Activated T-cell treated with anti-CD3 and anti-CD28 coated beads, Interleukin-2, amount 50 U/mL, for 72 hours (primary cell): ENCODE measurements around the gene SMCO1. TPM values are rescaled to one million over a fixed set of nuclear protein-coding genes. Genes with fewer than 3 reads are reported as not detected.
"Not testable (repeated sequence)": the region's sequence is repeated elsewhere in the genome, so short reads cannot be mapped to it uniquely, and the experiment has no call there.

Source experiments
- ATAC-seq, 2 donors: fragments of 150-1000 bp; cut with Tn5 transposase; replicated peaks in 1 of 2; 2 replicates each; pipeline ENCODE4 v1.10.0; 2021; ENCODE audit warnings: moderate library complexity in 2 of 2, mild to moderate bottlenecking in 1 of 2
- DNase-seq, 2 donors: peaks; one replicate each; pipeline ENCODE4 v3.0.0; 2021 to 2022; ENCODE audit warnings: mixed read lengths in 1 of 2
- H3K27ac Mint-ChIP-seq: one replicate; pipeline ENCODE4 v1.8.0; 2022; ENCODE audit warnings: mild to moderate bottlenecking, moderate library complexity, mixed read lengths
- H3K27me3 Mint-ChIP-seq: one replicate; pipeline ENCODE4 v1.8.0; 2022; ENCODE audit warnings: low read depth, mixed read lengths
- H3K36me3 Mint-ChIP-seq, 2 donors: one replicate each; pipeline ENCODE4 v1.8.0; 2022; ENCODE audit warnings: mixed read lengths in 2 of 2, mild to moderate bottlenecking in 1 of 2; ENCODE audit not compliant: insufficient read depth in 2 of 2
- H3K4me1 Mint-ChIP-seq: one replicate; pipeline ENCODE4 v1.8.0; 2022; ENCODE audit warnings: low read depth, mixed read lengths
- H3K4me3 Mint-ChIP-seq, 2 donors: one replicate each; pipeline ENCODE4 v1.8.0; 2022; ENCODE audit warnings: mild to moderate bottlenecking in 2 of 2, mixed read lengths in 2 of 2, moderate library complexity in 2 of 2
- H3K9me3 Mint-ChIP-seq, 2 donors: one replicate each; pipeline ENCODE4 v1.8.0; 2022; ENCODE audit warnings: mixed read lengths in 2 of 2
- total RNA-seq, 2 donors: library from RNA; stranded (reverse); gene quantifications; one replicate each; pipeline ENCODE4 v1.2.3, GENCODE V29; 2022

SMCO1 gene
- total RNA-seq = not detected

- peaks cover 7% of the 10 kb centered on the region for H3K27me3 Mint-ChIP-seq
- no peak within 1 kb of the TSS for H3K27ac Mint-ChIP-seq
Measured at GRCh38 chr3:196514913-196515621, at the start of gene SMCO1. Gene SMCO1 (minus strand): TSS chr3:196515346. CDS start chr3:196515209, 137 bp downstream.

GRCh38 chr3:196563721-196564225 lies 48.6 kb upstream of the SMCO1 start:
- peaks cover 52% of the 10 kb centered on the region for H3K4me1 Mint-ChIP-seq
- peak overlapping the region; percentile 53 to 77 for H3K4me3 Mint-ChIP-seq
- DNase-seq (peak in 1 of 2 donors; percentile 31), ATAC-seq (peak in 1 of 2 donors; percentile 8)
- no peaks in the 10 kb centered on the region for H3K9me3 Mint-ChIP-seq
- H3K27ac Mint-ChIP-seq = peak overlapping the region; percentile 88
- H3K27me3 Mint-ChIP-seq = no peaks in the 10 kb centered on the region
- H3K36me3 Mint-ChIP-seq = peaks cover 0 to 7% of the 10 kb centered on the region in 2 donors

More at GRCh38 chr3:196514913-196515621, at the start of gene SMCO1:
- Mint-ChIP-seq H3K9me3 (peaks cover 2 to 7% of the 10 kb centered on the region in 2 donors), H3K4me1 (no peaks in the 10 kb centered on the region), H3K4me3 (no peak within 1 kb of the TSS), H3K36me3 (peaks cover 6 to 25% of the 10 kb centered on the region in 2 donors)
- ATAC-seq = no peak
- no peak for DNase-seq

- peak overlapping the region; percentile 11 for H3K27ac Mint-ChIP-seq
- no peak for DNase-seq
Measured at GRCh38 chr3:196559826-196560225, 44.7 kb upstream of the SMCO1 start.

GRCh38 chr3:196558476-196558875 lies 43.3 kb upstream of the SMCO1 start:
- H3K36me3 Mint-ChIP-seq = peaks cover 0 to 8% of the 10 kb centered on the region in 2 donors
- no peaks in the 10 kb centered on the region for H3K27me3 Mint-ChIP-seq
- no peak overlapping the region for H3K27ac Mint-ChIP-seq
- DNase-seq = no peak
- H3K9me3 Mint-ChIP-seq = no peaks in the 10 kb centered on the region
- H3K4me3 Mint-ChIP-seq = no peak overlapping the region
- no peak for ATAC-seq
- peaks cover 21% of the 10 kb centered on the region for H3K4me1 Mint-ChIP-seq

More at GRCh38 chr3:196559826-196560225, 44.7 kb upstream of the SMCO1 start:
- Mint-ChIP-seq H3K4me3 (no peak overlapping the region), H3K27me3 (no peaks in the 10 kb centered on the region), H3K36me3 (peaks cover 0 to 8% of the 10 kb centered on the region in 2 donors), H3K4me1 (peaks cover 34% of the 10 kb centered on the region), H3K9me3 (no peaks in the 10 kb centered on the region)
- no peak for ATAC-seq

GRCh38 chr3:196557236-196557635 lies 42.1 kb upstream of the SMCO1 start:
- peaks cover 14% of the 10 kb centered on the region for H3K4me1 Mint-ChIP-seq
- ATAC-seq (no peak), DNase-seq (no peak)
- no peak overlapping the region for H3K4me3 Mint-ChIP-seq
- H3K36me3 Mint-ChIP-seq = peaks cover 0 to 5% of the 10 kb centered on the region in 2 donors
- H3K27me3 Mint-ChIP-seq = no peaks in the 10 kb centered on the region
- no peaks in the 10 kb centered on the region for H3K9me3 Mint-ChIP-seq
- H3K27ac Mint-ChIP-seq = no peak overlapping the region

GRCh38 chr3:196555295-196555694 lies 40.1 kb upstream of the SMCO1 start:
- Mint-ChIP-seq H3K4me1 (peaks cover 10% of the 10 kb centered on the region), H3K27me3 (no peaks in the 10 kb centered on the region), H3K9me3 (peaks cover under 1 to 1% of the 10 kb centered on the region in 2 donors), H3K4me3 (no peak overlapping the region), H3K27ac (no peak overlapping the region), H3K36me3 (peaks cover 1 to 11% of the 10 kb centered on the region in 2 donors)
- no peak for ATAC-seq
- DNase-seq = no peak

GRCh38 chr3:196554205-196554604 lies 39.1 kb upstream of the SMCO1 start:
- Mint-ChIP-seq H3K4me3 (no peak overlapping the region), H3K27ac (peak overlapping the region; percentile 13), H3K4me1 (peaks cover 4% of the 10 kb centered on the region), H3K36me3 (peaks cover 5 to 17% of the 10 kb centered on the region in 2 donors), H3K27me3 (no peaks in the 10 kb centered on the region), H3K9me3 (peaks cover 4 to 6% of the 10 kb centered on the region in 2 donors)
- ATAC-seq (no peak), DNase-seq (no peak)

GRCh38 chr3:196553551-196553950 lies 38.4 kb upstream of the SMCO1 start:
- Mint-ChIP-seq H3K9me3 (peaks cover 4 to 6% of the 10 kb centered on the region in 2 donors), H3K27me3 (no peaks in the 10 kb centered on the region), H3K27ac (no peak overlapping the region), H3K36me3 (peaks cover 5 to 17% of the 10 kb centered on the region in 2 donors), H3K4me1 (no peaks in the 10 kb centered on the region), H3K4me3 (no peak overlapping the region)
- no peak for DNase-seq
- ATAC-seq = no peak

- ATAC-seq (no peak), DNase-seq (no peak)
- Mint-ChIP-seq H3K27ac (no peak overlapping the region), H3K4me1 (no peaks in the 10 kb centered on the region), H3K9me3 (peaks cover 9 to 10% of the 10 kb centered on the region in 2 donors), H3K27me3 (no peaks in the 10 kb centered on the region), H3K4me3 (no peak overlapping the region), H3K36me3 (peaks cover 10 to 22% of the 10 kb centered on the region in 2 donors)
Measured at GRCh38 chr3:196552253-196552652, 37.1 kb upstream of the SMCO1 start.

- Mint-ChIP-seq H3K9me3 (peaks cover 9 to 10% of the 10 kb centered on the region in 2 donors), H3K36me3 (peaks cover 10 to 21% of the 10 kb centered on the region in 2 donors)
- H3K4me1 Mint-ChIP-seq, H3K4me3 Mint-ChIP-seq, ATAC-seq, DNase-seq, H3K27ac Mint-ChIP-seq, H3K27me3 Mint-ChIP-seq: not testable (repeated sequence)
Measured at GRCh38 chr3:196550172-196550571, 35.0 kb upstream of the SMCO1 start.

- H3K4me3 Mint-ChIP-seq, ATAC-seq, DNase-seq, H3K27ac Mint-ChIP-seq, H3K4me1 Mint-ChIP-seq, H3K27me3 Mint-ChIP-seq: not testable (repeated sequence)
- Mint-ChIP-seq H3K36me3 (peaks cover 10 to 18% of the 10 kb centered on the region in 2 donors), H3K9me3 (peaks cover 9 to 10% of the 10 kb centered on the region in 2 donors)
Measured at GRCh38 chr3:196549312-196549711, 34.2 kb upstream of the SMCO1 start.

GRCh38 chr3:196547067-196547466 lies 31.9 kb upstream of the SMCO1 start:
- no peak overlapping the region for H3K27ac Mint-ChIP-seq
- no peaks in the 10 kb centered on the region for H3K27me3 Mint-ChIP-seq
- H3K4me1 Mint-ChIP-seq = no peaks in the 10 kb centered on the region
- ATAC-seq = no peak
- H3K36me3 Mint-ChIP-seq = peaks cover 10 to 18% of the 10 kb centered on the region in 2 donors
- H3K4me3 Mint-ChIP-seq = no peak overlapping the region
- H3K9me3 Mint-ChIP-seq = peaks cover 9 to 10% of the 10 kb centered on the region in 2 donors
- no peak for DNase-seq

- H3K36me3 Mint-ChIP-seq = peaks cover 10 to 16% of the 10 kb centered on the region in 2 donors
- DNase-seq (no peak), ATAC-seq (no peak)
- H3K4me1 Mint-ChIP-seq = no peaks in the 10 kb centered on the region
- no peak overlapping the region for H3K4me3 Mint-ChIP-seq
- H3K9me3 Mint-ChIP-seq = peaks cover 9 to 10% of the 10 kb centered on the region in 2 donors
- no peaks in the 10 kb centered on the region for H3K27me3 Mint-ChIP-seq
- H3K27ac Mint-ChIP-seq = no peak overlapping the region
Measured at GRCh38 chr3:196546537-196546936, 31.4 kb upstream of the SMCO1 start.
